ENCODE data around the gene RBM19.
A peak's percentile ranks its signal among the peaks of the same experiment; 100 is the strongest.
"Not testable (repeated sequence)": the region's sequence is repeated elsewhere in the genome, so short reads cannot be mapped to it uniquely, and the experiment has no call there.

Gene RBM19

DNA sequence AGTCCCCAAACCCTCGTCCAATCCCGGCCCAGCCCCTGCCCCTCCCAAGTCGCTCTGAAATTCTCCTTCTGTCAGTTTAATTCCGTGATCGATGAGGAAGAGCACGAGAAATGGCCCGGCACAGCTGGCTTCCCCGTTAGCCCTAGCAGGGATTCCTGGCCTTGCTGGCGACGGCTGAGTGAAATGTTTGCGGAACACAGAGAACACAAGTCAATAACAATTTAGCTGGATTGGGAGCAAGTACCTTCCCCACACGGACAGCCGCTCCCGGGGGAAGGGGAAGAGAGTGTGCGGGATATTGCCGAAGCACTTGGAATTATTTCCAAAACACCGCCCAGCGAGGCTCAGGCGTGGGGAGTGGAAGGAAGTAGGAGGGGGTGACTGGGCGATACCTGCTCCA lies 134.6 kb downstream of the RBM19 start:
- DNase-seq (ENCODE audit: low read depth, low spot score) = peak; percentile 15

DNA sequence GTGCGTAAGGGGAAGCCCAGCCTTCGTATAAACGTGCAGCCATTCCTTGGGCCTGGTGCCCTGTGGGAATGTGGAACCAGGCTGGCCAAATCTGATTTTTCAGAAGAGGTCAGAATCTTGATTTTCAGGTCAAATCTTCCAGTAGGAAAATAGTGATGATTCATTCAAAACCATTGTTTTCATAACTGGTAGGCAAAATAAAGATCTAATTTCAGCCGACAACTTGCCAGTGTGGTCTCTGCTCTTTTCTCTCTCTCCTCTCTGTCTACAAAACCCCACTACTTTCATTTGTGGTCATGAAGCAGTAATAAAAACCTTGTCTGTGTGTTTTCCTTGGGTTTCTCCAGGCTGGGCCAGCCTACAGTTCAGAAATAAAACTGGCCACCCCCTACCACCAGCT lies 135.1 kb downstream of the RBM19 start:
- peak; percentile 66 for DNase-seq (ENCODE audit: low read depth, low spot score)

DNA sequence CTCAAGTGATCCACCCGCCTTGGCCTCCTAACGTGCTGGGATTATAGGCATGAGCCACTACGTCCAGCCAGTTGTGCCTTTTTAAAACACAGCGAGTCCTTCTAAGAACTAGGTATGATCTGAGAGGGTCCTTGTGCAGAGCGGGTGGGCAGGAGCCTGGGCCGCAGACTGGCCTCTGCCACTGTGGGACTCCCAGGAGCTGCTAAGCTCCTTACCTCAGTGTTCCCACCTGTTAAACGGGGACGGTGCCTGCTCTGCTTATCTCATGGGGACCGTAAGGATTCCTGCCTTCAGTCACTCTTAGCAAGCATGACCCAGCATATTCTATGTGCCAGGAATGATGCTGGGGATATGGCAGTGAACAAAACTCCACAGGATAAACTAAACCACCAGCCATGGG lies 136.9 kb downstream of the RBM19 start:
- no peak for DNase-seq (ENCODE audit: low read depth, low spot score)

DNA sequence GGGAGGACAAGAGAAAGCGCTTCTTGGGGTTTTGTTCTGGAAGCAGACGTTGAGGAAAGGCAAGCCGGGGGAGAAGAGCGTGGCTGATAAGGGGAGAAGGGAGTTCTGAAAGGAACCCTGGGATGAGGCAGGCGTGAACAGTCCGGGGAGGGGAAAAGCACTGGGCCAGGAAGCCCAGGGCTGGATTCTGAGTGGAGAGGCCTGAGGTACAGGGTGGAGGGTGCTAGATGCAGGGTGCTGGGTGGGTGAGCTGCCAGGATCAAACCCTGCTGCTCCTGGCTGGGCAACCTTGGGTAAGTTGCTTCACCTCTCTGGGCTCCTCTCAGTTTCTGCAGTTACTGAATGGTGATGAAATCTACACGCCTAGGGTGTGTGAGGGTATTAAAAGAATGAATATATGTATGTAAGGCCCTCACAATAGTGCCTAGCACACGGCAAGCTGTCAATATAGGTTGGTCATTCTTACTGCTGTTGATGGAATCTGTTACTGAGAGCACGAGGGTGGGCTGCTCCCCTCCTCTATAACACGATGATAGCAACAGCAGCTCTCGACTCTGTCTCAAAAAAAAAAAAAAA lies 138.5 kb downstream of the RBM19 start:
- no peak for DNase-seq (ENCODE audit: low read depth, low spot score)

DNA sequence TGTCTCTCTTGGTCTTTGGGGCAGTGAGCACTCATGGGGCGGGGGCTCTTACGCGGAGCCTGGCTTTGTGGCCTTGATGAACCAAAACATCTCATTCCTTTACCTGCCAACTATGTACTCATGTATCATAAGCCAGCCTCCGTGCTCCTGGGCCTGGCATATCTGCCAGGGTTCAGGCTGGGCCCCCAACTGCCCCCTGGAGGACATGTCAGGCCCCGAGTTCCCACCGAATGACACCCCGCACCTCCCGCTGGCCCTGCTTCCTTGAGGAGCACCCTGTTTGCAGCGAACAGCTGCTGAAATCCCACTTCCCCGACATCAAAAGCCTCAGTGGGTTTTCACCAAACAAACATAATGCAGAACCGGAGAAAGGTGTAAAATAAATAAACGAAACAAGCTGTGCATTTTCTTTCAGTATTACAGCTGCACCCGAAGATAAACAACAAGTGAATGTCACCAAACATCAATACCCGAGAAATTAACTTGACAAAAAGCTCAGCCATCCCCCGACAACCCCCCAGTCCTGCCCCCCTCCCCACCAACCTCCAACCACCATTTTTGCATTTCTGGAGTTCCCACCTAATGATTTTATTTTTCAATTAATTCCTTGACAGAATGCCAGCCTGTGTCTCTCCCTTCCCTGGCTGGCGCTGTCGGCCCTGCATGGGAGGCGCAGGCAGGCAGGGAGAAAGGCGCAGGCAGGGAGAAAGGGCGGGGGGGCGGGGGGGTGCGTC lies 139.2 kb downstream of the RBM19 start:
- DNase-seq (ENCODE audit: low read depth, low spot score) = no peak

DNA sequence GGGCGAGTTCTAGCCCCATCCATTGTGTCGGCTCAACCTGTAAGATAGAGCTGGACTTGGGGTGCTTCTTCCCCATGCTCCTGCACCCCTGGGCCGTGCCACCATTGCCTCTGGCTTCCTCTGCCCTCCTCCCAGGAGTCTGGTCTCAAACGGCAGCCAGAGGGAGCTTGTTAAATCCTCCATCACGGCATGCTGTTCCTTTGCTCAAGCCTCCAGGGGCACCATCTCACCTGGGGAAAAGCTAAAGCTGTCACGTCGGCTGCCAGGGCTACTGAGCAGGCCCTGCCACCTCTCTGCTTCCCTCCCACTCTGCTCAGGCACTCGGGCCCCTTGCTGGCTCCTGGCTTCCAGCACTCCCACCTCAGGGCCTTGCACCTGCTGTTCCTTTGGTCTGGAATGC lies 140.4 kb downstream of the RBM19 start:
- DNase-seq (ENCODE audit: low read depth, low spot score) = no peak

DNA sequence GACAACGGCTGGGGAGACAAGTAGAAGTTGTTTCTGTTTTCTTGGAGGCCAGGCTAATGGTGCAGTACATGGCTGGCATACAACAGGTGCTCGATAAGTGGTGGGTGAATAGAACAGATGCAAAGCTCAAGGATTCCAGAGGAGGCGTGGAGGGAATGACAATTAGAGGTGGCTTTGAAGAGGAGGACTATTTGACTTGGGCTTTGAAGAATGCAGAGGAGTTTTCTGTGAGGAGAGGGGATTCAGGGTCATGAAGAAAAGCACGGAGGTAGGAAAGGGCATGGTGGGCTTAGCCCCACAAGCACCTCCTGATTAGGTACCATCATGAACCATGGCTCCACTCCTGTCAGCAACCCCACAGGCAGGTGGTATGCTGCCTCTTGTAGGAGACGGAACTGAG lies 142.3 kb downstream of the RBM19 start:
- no peak for DNase-seq (ENCODE audit: low read depth, low spot score)

DNA sequence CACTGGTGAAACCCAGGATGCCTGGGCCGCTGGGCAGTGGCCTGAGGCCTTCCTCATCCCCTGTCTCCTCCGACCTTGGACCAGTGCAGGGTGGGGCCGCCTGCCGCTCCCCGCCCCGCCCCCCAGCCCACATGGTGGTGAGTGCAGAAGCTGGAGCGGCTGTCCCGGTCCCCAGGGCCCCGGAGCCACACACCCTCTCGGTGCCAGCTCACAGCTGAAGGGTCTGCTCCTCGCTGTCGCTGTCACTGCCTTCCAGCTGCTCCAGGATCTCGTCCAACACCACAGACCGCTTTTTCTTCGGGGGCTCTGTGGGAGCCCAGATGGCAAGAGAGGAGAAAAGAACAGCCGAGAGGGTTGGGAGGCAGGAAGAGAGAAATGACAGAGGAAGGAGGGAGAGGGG lies 143.1 kb downstream of the RBM19 start:
- DNase-seq (ENCODE audit: low read depth, low spot score) = no peak

DNA sequence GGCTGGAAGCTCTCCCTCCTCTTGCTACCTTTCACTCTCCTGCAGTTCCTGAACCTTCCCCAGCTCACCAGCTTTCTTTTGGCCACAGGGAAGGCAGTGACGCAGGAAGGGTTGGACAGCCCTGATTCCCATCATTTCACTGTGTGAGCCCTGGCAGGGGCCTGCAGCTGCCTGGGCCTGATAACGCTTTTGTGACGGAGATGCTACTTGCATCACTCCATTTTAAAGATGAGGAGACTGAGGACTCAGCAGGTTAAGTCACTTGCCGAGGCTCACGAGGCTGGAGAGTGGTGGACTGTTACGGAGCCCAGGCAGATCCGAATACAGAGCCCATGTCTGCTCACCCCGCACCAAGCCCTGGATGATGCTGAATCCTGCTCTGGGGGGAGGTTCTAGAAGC lies 145.3 kb downstream of the RBM19 start:
- no peak for DNase-seq (ENCODE audit: low read depth, low spot score)

DNA sequence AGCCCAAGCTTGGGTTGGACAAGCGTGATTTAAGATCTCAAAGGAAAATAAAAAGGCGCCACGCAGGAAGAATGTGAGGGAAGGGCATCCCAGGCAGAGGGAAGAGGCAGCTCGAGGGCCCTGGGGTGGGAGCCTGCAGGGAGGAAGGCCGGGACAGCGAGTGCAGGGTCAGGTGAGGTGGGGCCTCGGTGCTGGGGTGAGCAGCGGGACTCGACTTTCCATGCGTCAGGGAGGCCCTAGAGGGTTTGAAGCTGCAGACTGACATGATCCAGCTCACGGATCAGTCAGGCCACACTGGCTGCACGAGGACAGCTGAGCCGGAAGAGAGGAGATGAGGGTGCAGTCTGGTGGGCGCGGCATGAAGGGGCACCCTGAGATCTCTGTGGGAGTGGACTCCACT lies 145.8 kb downstream of the RBM19 start:
- no peak for DNase-seq (ENCODE audit: low read depth, low spot score)

DNA sequence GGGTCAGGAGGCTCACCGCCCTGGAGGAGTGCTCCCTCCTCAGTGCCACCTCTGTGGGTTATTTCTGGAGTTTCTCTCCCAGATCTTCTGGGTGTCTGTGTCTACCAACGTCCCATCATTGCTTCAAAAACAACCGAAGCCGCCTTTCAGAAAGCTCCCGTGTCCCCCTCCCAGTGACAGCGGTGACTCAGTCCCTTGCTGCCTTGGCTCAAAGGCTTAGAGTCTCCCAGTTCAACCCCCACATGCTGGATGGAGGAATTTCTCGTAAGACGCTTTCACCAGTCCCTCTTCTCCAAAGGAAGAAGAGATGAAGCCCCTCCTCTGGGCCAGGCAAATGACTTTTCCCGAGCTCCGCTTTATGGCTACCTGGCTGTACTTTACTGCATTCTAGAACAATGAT lies 146.6 kb downstream of the RBM19 start:
- DNase-seq (ENCODE audit: low read depth, low spot score) = no peak

DNA sequence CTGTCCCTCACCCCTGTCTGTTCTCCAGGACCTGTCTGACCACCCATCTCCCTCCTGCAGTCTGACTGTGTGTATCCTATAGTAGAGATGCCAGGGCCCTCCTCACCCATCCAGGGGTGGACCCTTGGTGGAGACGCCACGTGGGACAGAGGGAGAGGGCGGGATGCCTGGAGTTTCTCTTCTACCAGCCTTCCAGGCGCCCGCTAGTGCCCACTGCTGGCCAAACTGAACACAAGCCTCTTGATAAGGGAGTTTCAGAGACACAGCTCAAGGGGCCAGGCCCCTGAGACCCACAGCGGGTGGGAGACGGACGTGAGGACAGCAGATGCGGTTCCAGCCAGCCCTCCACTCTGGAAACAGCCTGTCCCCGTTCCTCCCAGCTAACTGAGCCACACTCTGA lies 147.3 kb downstream of the RBM19 start:
- no peak for DNase-seq (ENCODE audit: low read depth, low spot score)

DNA sequence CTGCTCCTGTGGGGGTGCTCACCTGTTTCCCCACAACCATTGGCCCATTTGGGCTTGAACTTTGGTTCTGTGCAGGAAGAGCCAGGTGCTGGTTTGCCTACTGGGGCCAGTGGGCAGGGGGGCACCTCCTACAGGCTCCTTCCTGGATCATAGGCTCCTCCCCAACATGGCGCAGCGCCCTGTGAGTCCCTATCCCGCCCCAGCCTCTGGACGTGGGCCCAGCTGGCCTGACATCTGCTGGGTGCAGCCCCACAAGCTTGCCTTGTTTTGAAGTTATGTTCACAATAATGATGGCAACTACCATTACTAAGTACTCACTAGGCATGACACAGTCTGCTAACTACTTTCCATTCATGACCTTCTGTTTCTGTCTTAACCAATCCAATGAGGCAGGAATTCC lies 147.8 kb downstream of the RBM19 start:
- DNase-seq (ENCODE audit: low read depth, low spot score) = no peak

DNA sequence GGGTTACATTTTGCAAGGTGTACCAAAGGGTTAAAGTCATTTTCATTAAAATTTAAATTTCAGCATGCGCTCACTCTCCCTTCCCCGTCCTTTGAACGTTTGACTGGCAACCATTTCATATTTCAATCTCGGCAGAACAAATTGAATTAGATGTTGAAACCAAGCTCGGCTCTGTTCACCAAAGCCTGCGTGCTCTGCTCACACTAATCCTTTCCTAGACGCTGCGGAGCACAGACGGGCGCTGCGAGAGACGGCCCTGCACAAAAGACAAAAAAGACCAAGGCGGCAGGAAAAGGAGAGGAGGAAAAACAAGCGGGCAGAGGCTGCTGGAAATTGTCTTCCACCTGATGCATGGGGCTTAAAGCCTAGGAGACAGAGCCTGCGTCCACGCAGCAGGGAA lies 149.3 kb downstream of the RBM19 start:
- no peak for DNase-seq (ENCODE audit: low read depth, low spot score)

DNA sequence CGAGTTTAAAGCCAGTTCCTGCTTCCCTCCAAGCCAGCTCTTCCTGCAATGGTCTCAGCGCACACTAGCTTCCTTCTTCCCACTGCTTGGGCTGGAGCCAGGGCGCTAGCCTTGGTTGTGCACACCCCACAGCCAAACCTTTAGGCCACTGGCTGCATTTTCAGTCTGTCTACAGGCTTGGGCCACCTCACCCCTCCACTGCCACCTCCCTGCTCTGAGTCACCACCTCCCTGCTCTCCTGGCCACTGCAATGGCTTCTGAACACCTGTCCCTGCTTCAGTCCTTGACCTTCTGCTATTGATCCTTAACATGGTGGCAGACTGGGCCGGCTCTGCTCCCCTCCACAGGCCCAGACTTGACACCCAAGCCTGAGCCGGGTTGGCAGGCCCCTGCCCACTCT lies 151.1 kb downstream of the RBM19 start:
- no peak for DNase-seq (ENCODE audit: low read depth, low spot score)

DNA sequence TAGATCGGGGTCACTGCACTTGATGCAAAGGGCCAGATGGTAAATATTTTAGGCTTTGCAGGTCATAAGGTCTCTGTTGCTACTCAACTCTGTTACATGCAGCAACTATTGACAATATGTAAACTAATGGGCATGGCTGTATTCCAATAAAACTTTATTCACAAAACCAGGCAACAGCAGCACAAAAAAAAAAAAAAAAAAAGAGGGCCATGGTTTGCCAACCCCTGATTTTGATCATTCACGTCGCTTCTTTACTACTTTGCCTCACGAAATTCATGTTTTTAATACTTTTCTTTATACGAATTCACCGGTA lies 152.9 kb downstream of the RBM19 start:
- DNase-seq (ENCODE audit: low read depth, low spot score) = no peak

DNA sequence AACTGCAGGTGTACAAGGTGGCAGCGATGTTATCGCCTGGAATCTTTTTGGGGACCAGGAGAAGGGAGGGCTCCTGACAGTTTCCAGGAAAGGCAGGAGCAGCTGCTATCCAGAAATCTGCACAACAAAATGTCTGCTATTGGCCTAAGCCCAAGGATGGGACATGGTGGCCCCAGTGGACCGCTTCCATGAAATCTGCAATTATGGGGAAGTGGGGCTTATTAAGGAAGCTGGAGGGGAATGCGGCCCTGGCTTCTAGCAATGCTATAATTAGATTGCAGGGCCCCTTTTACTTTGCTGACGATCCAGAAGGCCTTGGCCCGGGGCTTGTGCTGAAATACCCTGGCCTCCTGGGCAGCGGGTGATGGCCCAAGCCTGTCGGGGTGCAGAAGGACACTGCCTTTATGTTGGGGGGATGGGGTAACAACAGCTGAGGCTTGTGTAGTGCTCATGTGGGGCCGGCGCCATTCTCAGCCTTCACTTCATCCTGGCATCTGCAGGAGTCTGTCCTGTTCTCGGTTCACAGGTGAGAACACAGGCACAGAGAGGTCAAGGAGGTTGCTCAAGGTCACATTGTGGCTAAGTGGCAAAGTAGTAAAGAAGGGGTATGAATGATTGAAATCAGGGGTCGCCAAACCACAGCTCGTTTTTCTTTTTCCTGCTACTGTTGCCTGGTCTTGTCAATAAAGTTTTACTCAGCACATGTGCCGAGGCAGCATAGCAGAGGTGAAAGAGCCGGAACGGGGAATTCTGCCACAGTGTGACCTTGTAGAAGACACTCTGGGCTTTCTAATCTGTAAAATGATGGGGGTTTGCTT lies 153.5 kb downstream of the RBM19 start:
- DNase-seq (ENCODE audit: low read depth, low spot score) = no peak

DNA sequence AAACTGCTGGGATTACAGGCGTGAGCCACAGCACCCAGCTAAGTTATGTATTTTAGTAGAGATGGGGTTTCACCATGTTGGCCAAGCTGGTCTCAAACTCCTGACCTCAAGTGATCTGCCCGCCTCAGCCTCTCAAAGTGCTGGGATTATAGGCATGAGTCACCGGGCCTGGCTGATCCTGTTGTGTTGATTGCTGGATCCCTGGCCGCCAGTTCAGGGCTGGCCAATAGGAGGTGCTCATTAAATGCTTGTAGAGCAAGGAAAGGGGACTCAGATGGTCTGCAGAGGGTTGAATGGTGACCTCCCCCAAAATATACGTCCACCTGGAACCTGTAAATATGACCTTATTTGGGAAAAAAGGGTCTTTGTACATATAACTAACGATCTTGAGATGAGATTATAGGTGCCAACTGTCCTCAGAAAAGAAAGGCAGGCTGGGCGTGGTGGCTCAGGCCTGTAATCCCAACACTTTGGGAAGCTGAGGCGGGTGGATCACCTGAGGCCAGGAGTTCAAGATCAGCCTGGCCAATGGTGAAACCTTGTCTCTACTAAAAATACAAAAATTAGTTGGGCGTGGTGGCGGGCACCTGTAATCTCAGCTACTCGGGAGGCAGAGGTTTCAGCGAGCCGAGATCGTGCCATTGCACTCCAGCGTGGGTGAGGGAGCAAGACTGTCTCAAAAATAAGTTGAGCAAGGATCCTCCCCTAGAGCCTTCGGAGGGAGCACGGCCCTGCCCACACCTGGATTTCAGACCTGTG lies 156.5 kb downstream of the RBM19 start:
- not testable (repeated sequence) for DNase-seq (ENCODE audit: low read depth, low spot score)

DNA sequence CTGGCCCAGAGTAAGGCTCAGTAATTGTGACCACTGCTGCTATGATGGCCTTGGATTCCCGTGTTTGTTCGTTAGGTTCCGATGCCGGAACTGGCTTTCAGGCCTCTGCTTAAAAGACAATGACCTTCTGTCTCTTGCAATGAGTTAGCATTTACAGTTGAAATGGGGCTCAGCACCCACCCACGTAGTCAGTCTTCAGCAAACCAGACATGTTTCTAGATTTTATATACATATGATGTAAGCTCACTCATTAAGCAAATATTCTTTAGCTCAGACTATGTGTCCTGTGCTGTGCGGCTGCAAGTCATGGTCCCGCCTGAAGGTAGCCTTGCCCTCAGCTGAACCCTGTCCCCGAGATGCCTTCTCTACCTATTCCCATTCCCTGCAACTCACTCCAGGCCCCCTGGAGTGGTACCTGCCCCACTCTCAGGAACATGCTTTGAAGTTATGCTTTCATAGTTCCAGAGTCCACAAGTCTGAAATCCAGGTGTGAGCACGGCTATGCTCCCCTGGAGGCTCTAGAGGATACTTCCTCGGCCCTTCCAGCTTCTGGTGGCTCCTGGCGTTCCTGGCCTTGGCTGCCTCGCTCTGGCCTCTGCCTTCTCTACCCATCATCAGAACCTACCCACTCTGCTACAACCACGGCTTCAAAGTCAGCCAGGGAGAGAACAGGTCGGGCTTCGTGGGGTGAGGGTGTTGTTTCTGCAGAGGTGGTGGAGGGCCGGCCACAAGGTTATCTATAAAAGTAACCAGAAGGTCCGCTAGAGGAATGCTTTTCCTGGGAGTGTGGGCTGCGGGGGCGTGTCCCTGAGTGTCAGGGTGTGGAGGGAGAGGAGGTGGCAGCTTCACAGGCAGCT lies 157.8 kb downstream of the RBM19 start:
- no peak for DNase-seq (ENCODE audit: low read depth, low spot score)

DNA sequence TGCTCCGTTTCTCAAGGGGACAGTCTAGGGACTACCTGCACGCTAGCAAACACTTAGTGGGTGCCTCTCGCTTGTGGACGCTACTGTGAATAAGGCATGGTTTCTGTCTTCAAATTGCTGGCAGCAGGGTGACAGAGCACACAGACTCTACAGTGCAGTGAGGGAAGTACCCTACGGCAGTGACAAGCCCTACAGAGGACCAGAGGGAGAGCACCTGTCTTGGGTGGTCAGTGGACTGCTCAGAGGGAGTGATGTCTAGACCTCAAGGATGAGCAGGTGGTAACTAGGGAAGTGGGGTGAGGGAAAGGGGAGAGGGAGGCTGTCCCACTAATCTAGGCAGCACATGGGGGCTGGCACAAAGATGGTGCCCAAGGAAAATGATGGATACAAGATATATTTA lies 160.5 kb downstream of the RBM19 start:
- DNase-seq (ENCODE audit: low read depth, low spot score) = no peak

DNA sequence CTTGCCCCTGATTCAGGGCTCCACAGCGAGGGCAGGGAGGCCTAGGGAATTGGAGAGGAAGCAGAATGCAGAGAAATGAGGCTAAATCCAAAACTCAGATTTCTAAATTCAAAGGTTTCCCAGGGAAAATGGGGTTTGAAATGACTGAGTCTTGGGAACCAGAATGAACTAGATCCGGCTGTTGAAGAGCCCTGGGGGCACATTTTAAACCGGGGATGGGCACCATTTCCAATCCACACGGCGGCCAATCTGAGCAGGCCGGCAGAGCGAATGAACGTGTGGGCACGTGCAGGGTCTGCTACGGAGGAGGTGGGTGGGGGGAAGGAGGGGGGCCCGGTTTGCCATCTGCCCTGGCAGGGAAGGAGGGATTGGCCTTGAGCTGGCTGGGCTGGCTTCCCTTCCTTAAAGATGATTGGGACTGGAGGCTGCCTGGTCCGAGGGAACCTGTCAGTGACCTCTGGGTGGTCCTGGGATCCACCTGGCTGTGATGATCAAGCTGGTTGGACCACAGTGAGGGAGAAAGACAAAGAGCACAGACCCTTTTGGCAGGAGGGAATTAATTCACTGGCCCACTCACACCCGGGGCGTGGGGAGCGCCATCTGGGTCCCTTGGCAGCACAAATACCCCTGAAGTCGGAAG lies 161.0 kb downstream of the RBM19 start:
- no peak for DNase-seq (ENCODE audit: low read depth, low spot score)
